Measurements from ENCODE around the gene FOXA1.

Gene FOXA1

DNA sequence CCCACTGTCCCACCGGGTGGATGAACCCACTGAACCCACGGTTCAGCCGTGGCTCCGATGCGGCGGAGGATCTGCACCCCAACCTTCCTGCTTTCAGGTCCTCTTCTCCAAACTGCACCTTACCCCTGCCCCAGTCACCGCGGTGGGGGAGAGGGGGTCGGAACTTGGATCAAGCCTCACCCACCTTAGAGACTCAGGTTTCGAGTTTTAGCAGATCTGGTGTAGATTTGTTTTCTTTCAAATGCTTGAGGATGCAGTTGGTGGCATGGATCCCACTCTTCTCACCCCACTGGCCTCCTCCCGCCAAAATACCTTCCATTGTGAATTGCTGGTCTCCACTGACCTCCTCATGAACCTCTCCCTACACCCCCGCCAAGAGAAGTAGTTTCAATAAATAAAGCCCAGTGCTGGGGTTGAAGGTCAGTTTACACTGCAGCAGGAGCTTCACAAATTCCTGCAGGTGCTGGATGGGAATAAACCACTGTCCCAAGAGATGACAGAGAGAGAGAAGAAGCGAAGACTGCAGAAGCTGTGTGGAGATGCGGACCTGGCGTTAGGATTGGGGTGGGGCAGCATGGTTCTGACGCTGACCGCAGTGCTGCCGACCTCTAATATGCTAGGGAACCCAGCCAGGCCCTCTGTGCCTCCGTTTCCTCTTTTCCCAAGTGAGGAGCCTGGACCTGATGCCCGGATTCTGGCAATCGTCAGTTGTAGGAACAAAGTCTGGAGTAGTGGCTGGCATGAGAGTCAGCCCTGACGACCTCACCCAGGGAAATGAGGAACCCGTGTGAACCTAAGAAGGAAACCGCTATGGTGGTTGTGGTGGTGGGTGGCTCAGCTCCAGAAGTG is 7.8 kb upstream of the FOXA1 start:
- FAIRE-seq (no peak), DNase-seq (ENCODE audit: insufficient read length, low spot score) (no peak)

DNA sequence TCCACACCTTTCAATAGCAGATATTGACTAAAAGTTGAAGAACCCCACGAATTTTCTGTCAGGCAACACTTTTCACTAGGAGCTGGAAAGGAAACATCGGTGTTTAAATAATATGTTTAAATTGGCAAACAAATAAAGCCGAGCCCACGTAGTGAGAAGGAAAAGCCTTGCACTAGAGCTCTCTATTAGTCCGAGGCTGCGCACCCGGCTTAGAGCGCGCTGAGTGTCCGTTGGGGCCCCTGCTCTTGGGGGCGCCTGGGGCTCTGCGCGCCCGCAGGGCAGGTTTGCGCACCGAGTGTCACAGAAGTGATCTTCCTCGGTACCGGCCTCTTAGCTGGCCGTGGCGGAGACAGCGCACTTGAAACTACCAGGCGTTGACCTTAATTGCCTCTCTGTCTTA is 6.8 kb upstream of the FOXA1 start:
- DNase-seq (ENCODE audit: insufficient read length, low spot score) (no peak), FAIRE-seq (no peak)

GRCh38 chr14:37600880-37601741 is 6.1 kb upstream of the FOXA1 start:
- FAIRE-seq (no peak), DNase-seq (ENCODE audit: insufficient read length, low spot score) (no peak)

DNA sequence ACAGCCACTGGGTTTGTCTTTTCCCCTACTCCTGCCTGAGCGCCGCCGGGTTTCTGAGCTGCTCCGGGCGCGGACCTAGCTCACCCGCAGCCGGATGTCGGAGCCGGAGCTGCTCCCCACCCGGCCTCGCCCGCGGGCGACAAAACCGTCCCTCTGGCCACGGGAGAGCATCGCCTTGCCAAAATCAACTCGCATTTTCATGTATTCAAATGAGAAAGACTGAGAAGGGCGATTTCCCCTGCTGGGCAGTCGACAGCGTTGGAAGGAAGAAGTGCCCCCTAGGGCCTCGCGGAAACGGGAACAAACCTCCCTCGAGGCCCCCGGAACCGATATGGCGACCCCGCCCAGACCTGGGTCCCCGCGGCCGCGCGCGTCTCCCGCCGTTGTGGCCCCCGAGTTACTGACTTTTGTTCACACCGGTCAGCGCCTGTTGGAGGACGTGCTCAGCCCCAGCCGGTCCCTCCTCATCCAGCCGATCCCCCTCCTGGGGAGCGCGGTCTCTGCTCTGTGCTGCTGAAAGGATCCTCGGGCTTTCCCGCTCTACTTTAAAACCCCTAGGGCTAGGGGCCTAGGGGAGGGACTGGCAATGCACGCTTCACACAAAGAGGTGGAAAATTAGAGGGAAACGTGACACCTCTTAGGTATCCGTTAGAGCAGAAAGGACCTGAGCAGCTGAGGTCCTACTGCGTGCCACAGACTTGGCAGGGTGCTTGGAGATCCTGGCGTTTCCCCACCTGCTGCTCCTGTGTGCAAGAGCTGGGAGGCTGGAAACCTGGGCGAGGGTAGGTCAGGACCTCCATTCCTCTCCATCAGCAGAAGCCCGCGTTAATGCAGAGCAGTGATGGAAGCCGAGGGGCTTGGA is 4.7 kb upstream of the FOXA1 start:
- DNase-seq (ENCODE audit: insufficient read length, low spot score) (no peak), FAIRE-seq (no peak)

GRCh38 chr14:37598747-37599506 is 3.9 kb upstream of the FOXA1 start:
- DNase-seq (ENCODE audit: insufficient read length, low spot score) (no peak), FAIRE-seq (no peak)

DNA sequence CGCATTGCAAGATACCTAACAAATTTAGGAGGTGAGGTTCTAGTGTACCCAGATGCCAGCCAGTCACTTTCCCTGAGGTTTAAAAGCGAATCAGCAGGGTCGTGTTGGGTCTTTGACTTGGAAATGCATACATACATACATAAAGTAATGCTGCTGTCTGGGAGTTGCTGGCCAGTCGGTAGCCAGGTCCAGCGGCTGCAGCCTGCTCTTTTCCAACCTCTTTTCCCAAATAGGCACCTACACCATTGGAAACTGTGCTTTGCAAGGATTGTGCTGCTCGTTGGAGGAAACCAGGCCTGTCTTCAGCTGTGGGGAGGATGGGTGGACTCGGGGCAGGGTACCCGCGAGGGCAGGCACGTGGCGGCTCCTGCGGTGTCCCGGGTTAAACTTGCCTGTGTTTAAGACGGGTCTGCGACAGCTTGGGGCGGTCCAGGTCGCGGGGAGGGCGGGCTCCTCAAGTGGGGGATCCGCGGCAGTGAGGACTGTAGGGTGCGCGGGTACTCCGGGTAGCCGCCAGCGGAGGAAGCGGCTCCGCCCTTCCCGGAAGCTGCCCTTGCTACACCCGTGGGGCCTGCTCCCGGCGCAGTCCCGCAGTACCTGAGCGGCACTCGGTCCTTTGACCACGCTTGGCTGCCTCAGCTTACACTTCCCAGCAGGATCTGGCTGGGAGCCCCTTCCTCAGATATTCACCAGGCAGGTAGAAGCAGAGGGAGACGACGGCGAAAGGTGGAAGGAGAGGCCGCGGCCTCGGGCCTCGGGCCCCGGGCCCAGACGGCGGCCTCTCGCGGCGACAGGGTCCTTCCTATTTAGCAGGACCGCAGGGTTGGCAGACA is 3.1 kb upstream of the FOXA1 start:
- DNase-seq (ENCODE audit: insufficient read length, low spot score) (no peak), FAIRE-seq (no peak)

DNA sequence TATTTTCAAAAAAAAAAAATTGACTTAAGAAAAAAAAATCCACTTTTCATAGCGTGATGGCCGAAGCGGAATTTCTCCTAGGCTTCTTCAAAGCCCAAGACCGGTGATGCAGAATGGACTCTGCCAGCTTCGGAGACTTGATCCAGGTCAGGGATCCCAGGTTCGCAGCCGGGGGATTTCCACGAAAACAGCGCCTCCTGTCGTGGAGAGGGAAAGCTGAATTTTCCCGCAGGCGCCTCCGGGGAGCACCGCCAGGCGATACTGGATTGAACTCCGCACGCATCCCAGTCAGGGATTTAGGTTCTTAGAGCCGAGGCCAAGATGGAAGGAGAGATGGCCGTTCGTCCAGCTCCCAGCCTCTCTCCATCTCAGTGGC is 2.5 kb upstream of the FOXA1 start:
- FAIRE-seq: no peak
- no peak for DNase-seq (ENCODE audit: insufficient read length, low spot score)

GRCh38 chr14:37596790-37597472 is 1.9 kb upstream of the FOXA1 start:
- FAIRE-seq (no peak), DNase-seq (ENCODE audit: insufficient read length, low spot score) (no peak)

- DNase-seq (ENCODE audit: insufficient read length, low spot score) (peak; percentile 58), FAIRE-seq (no peak)
These were observed 966 bp upstream of the FOXA1 start for GRCh38 chr14:37595809-37596621.

DNA sequence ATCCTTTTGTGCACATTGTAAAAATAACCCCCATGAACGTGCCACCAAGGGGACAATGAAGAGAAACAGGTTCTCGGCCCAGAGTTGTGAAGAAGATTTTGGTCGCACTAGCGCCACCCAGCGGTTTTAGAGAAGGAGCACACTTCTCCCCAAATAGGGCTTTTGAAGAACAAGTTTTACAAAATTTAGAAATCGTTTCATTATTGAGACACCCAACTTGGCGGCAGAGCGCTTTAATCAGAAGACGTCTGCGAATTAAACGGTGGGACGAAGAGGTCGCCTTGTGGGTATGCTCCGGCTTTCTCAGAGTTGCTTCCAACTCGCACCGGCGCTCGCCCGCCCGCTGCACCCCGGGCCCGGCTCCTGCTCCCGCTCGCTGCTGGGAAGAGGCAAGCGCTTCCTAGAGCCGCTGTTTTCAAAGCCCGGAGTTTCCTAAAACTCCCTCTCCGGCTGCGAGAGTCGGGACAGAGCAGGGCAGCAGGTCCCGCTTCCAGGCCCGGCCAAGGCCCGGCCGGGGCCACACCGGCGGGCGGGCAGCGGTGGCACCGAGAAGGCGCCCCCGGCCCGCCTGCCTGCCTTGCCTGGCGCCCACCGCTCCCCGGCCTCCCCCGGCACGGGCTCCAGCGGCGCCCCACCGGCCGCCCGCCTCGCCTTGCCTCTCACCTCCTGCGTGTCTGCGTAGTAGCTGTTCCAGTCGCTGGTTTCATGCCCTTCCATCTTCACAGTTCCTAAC is 645 bp downstream of the FOXA1 start:
- DNase-seq (ENCODE audit: insufficient read length, low spot score): peak; percentile 77
- no peak for FAIRE-seq

DNA sequence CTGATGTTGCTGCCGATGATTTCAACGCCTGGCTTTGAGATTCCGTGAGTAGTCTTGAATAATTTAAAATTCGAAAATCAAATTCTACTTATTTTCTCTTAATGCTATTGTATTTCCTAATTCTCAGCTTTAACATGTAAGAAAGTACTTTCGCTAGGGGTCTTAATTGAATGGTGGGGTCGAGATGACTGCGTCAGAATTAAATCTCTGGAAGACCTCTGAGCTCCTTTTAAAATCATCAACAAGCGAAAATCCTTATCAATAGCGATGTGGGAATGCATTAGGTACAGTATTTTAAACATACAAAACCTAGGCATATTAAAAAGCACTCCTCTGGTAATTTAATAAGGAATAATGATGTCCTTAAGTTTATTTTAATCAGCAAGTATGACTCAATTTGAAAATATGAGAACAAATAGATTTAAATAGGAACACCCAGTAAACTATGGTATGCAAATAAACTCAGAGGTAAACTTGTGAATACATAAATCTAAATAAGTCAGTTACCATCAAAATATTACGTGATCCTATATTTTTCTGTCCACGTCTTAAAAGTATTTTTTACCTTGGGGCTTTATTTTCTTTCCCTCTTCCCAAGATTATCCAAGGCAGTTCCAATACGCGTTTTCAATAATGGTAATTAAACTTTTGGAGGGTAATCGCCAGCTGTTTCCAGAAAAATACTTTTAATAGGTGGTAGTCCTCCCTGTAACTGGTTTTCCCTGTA is 1.4 kb downstream of the FOXA1 start:
- FAIRE-seq (no peak), DNase-seq (ENCODE audit: insufficient read length, low spot score) (no peak)

- no peak for FAIRE-seq
- DNase-seq (ENCODE audit: insufficient read length, low spot score): no peak
These were observed 2.3 kb downstream of the FOXA1 start for GRCh38 chr14:37592482-37593408.

DNA sequence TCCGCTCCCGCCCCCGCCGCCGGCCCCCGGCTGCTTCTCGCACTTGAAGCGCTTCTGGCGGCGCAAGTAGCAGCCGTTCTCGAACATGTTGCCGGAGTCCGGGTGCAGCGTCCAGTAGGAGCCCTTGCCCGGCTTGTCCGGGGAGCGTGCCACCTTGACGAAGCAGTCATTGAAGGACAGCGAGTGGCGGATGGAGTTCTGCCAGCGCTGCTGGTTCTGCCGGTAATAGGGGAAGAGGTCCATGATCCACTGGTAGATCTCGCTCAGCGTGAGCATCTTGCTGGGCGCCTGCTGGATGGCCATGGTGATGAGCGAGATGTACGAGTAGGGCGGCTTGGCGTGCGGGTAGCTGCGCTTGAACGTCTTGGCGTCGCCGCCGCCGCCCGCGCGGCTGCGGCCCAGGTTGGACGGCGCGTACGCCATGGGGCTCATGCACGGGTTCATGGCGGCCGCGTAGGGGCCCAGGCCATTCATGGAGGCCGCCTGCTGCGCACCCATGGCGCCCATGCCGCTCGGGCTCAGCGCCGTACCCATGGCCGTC is 3.0 kb downstream of the FOXA1 start:
- no peak for DNase-seq (ENCODE audit: insufficient read length, low spot score)
- no peak for FAIRE-seq

- FAIRE-seq (no peak), DNase-seq (ENCODE audit: insufficient read length, low spot score) (no peak)
These were observed 3.6 kb downstream of the FOXA1 start for GRCh38 chr14:37591311-37591940.

Data from HTR-8/SVneo (cell line).